ENCODE results near the gene NCF2. TPM values are rescaled to one million over a fixed set of nuclear protein-coding genes. Genes with fewer than 3 reads are reported as not detected.
A peak's percentile ranks its signal among the peaks of the same experiment; 100 is the strongest.
"Not testable (repeated sequence)": the region's sequence is repeated elsewhere in the genome, so short reads cannot be mapped to it uniquely, and the experiment has no call there.

NCF2 gene, protein sequence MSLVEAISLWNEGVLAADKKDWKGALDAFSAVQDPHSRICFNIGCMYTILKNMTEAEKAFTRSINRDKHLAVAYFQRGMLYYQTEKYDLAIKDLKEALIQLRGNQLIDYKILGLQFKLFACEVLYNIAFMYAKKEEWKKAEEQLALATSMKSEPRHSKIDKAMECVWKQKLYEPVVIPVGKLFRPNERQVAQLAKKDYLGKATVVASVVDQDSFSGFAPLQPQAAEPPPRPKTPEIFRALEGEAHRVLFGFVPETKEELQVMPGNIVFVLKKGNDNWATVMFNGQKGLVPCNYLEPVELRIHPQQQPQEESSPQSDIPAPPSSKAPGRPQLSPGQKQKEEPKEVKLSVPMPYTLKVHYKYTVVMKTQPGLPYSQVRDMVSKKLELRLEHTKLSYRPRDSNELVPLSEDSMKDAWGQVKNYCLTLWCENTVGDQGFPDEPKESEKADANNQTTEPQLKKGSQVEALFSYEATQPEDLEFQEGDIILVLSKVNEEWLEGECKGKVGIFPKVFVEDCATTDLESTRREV
- total RNA-seq, result 1 to 10 TPM; 4.0 to 5.4 TPM

DNA sequence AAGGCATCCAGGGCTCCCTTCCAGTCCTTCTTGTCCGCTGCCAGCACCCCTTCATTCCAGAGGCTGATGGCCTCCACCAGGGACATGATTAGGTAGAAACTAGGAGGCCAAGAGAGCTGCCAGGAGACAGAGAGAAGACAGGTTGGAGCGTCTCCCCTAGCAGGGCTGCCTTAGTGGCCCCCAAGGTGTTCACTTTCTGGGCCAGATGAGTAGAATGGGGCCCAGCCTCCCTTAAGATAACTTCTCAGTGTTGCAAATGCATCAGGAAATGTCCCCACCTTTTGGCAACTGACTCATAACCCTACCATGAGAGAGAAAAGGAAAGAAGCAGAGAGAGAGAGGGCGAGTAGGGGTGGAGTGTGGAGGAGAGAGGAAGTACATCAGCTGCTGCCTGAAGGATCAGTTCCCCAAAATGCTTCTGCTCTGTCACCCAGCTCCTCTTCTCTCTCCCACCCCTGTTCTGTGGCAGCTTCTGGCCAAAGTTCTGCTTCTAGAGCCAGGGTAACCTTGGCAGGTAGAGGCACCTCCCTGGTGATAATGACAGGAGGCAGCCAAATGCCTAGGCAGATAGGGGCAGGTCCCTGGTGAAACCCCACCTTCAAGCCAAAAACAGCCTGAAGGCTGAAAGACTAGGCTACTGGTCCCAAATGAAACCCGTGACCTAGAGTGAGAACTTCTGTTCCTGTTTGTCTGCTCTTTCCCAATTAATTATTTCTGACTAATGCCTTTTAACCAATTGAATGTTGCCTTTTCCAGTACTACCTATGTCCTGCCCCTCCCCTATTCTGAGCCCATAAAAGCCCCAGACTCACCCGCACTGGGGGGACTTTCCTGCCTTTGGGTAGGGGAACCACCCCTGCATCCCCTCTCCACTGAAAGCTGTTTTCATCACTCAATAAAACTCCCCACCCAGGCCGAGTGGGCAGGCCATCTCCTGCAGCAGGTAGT is at the start of gene NCF2:
NCF2 (minus strand) TSS at position 216 of the 948 bp plus-strand sequence; CDS start at position 86, 130 bp downstream.
- Mint-ChIP-seq H3K4me1 (peaks cover 17% of the 10 kb centered on the region), H3K4me3 (peak within 1 kb of the TSS; percentile 44), H3K27ac (peak within 1 kb of the TSS; percentile 70), H3K36me3 (no peaks in the 10 kb centered on the region), H3K27me3 (no peaks in the 10 kb centered on the region), H3K9me3 (no peaks in the 10 kb centered on the region)
- peak; percentile 53 for DNase-seq

GRCh38 chr1:183638649-183639387 is 48.6 kb upstream of the NCF2 start:
- H3K27me3 Mint-ChIP-seq, result peaks cover 4% of the 10 kb centered on the region
- peaks cover 14% of the 10 kb centered on the region for H3K4me1 Mint-ChIP-seq
- H3K36me3 Mint-ChIP-seq, result peaks cover 4% of the 10 kb centered on the region
- no peak overlapping the region for H3K4me3 Mint-ChIP-seq
- H3K9me3 Mint-ChIP-seq, result no peaks in the 10 kb centered on the region
- DNase-seq, result no peak
- H3K27ac Mint-ChIP-seq, result no peak overlapping the region

GRCh38 chr1:183636783-183637182 is 46.5 kb upstream of the NCF2 start:
- Mint-ChIP-seq H3K4me3 (peak overlapping the region; percentile 99), H3K4me1 (peaks cover 25% of the 10 kb centered on the region), H3K9me3 (no peaks in the 10 kb centered on the region), H3K27ac (no peak overlapping the region), H3K27me3 (peaks cover 4% of the 10 kb centered on the region), H3K36me3 (peaks cover 7% of the 10 kb centered on the region)
- no peak for DNase-seq

DNA sequence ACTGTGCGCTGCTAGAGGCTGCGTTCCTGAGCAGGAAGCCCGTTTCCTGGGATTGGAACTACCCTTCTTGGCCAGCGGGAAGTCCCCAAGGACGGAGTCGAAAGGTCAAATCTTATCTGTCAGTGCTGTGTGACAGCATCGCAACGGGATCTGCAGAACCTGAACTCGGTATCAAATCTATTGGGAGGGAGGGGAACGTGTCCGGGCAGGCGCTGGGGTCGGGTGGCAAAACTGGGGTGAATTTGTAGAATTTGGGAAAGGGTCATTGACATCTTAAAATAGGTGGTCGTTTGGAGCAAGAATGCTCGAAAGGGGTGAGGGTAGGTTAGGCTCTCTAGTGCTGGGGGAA is 46.0 kb upstream of the NCF2 start:
- Mint-ChIP-seq H3K27ac (peak overlapping the region; percentile 99), H3K9me3 (no peaks in the 10 kb centered on the region), H3K4me3 (peak overlapping the region; percentile 99), H3K27me3 (peaks cover 4% of the 10 kb centered on the region), H3K36me3 (peaks cover 9% of the 10 kb centered on the region), H3K4me1 (peaks cover 28% of the 10 kb centered on the region)
- no peak for DNase-seq

GRCh38 chr1:183635606-183636333 is 45.5 kb upstream of the NCF2 start, which contains the start of gene ARPC5:
TSS of gene ARPC5 (minus strand) at chr1:183635783. CDS start at chr1:183635659, 124 bp downstream.
- H3K27ac Mint-ChIP-seq, result peak within 1 kb of the TSS; percentile 99
- H3K36me3 Mint-ChIP-seq, result peaks cover 11% of the 10 kb centered on the region
- no peaks in the 10 kb centered on the region for H3K9me3 Mint-ChIP-seq
- H3K27me3 Mint-ChIP-seq, result peaks cover 4% of the 10 kb centered on the region
- peak within 1 kb of the TSS; percentile 99 for H3K4me3 Mint-ChIP-seq
- peak; percentile 98 for DNase-seq
- peaks cover 30% of the 10 kb centered on the region for H3K4me1 Mint-ChIP-seq

DNA sequence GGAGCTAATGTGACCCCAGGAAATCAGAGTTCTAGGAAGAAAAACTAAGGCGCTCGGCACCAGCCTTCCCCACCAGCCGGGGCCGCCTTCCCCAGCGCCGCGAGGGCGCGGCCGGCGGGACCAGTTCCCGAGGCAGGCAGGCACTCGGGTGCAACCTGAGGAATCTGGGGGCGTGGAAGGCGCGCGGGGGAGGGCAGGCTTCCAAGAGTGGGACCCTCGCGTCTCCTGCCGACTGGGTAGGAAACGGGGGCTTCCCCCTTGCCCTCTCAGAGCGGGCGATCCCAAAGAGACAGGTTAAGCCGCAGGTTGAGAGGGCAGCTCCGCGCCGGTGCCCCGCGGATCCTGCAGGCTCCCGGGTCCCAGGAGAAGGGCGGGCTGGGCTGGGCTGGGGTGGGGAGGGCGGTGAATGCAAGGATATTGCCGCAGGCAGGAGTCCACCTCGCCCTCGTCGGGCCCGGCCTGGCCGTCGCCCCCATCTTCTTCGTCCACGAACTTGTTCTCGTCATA is 44.9 kb upstream of the NCF2 start:
- H3K4me1 Mint-ChIP-seq, result peaks cover 36% of the 10 kb centered on the region
- peak overlapping the region; percentile 99 for H3K27ac Mint-ChIP-seq
- peak; percentile 26 for DNase-seq
- no peaks in the 10 kb centered on the region for H3K9me3 Mint-ChIP-seq
- H3K36me3 Mint-ChIP-seq, result peaks cover 16% of the 10 kb centered on the region
- H3K27me3 Mint-ChIP-seq, result peaks cover 4% of the 10 kb centered on the region
- H3K4me3 Mint-ChIP-seq, result peak overlapping the region; percentile 99

DNA sequence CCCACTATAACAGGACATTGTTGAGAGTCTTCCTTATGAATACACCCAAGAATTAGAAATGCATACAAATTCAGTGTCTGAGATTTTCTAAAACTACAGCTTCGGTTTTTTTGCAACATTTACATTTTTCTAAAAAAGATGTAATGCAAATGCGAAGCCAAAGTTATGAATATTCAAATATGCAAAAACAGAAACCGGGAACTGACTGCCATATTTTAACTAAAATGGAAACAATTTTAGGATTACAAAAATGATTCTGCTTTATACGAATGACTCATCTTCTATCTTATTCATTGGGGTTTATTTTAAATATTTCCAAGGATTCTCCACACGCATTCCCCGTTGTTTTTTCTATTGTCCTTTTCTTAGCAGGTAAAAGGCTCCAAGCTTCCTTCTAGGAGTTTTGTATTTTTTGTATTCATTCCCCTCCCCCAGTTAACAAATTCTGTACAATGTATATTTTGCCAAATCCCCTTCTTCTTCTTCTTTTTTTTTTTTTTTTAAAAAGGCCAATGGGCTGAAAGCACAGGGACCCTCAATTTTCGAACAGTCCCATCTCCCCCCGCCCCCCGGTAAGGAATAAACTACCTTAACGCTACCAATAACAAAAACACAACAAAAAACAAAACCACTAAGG is 44.3 kb upstream of the NCF2 start:
- Mint-ChIP-seq H3K27me3 (peaks cover 4% of the 10 kb centered on the region), H3K36me3 (peaks cover 18% of the 10 kb centered on the region), H3K4me1 (peaks cover 39% of the 10 kb centered on the region), H3K27ac (peak overlapping the region; percentile 92), H3K9me3 (no peaks in the 10 kb centered on the region), H3K4me3 (peak overlapping the region; percentile 99)
- no peak for DNase-seq

- DNase-seq, result peak; percentile 9
Measured at GRCh38 chr1:183633676-183634343, 43.6 kb upstream of the NCF2 start.

DNA sequence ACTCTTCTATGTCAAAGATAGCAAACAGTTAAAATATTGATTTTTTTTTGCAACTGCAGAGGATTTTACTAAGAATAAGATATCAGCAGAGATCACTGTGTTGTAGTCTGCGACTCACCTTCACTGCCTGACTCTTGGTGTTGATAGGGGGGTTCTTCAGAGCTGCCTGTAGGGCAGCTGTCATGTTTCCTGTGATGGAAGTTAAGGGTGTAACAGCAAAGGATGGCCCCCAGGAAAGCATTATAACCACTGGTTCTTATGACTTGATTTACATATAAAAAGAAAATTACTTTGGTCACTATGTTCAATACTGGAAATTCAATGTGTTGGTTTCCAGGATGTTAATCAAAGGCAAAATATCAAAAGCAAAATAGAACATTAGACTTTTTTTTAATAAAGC is 42.7 kb upstream of the NCF2 start:
- H3K36me3 Mint-ChIP-seq, result peaks cover 29% of the 10 kb centered on the region
- peaks cover 4% of the 10 kb centered on the region for H3K27me3 Mint-ChIP-seq
- peak overlapping the region; percentile 92 for H3K27ac Mint-ChIP-seq
- peaks cover 52% of the 10 kb centered on the region for H3K4me1 Mint-ChIP-seq
- no peak for DNase-seq
- peak overlapping the region; percentile 99 for H3K4me3 Mint-ChIP-seq
- no peaks in the 10 kb centered on the region for H3K9me3 Mint-ChIP-seq

More at GRCh38 chr1:183633676-183634343, 43.6 kb upstream of the NCF2 start:
- Mint-ChIP-seq H3K4me3 (peak overlapping the region; percentile 99), H3K27ac (peak overlapping the region; percentile 92), H3K27me3 (peaks cover 4% of the 10 kb centered on the region), H3K4me1 (peaks cover 44% of the 10 kb centered on the region), H3K36me3 (peaks cover 22% of the 10 kb centered on the region), H3K9me3 (no peaks in the 10 kb centered on the region)

DNA sequence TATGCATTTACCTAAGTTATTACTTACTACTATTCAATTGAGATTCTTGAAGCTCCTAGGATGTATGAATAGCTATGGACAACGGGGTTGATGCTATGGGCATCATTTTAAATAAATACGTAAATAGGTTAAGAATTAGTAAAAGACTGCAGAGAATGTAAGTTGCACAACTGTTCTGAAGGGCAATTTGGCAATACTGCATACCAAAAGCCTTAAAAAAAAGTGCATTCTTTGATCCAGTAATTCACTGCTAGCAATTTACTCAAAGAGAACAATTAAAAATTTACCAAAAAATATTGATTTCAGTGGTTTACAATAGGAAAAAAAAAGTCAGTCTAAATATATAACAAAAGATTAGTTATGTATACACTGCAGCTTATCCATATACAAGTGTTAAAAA is 41.9 kb upstream of the NCF2 start:
- H3K4me1 Mint-ChIP-seq, result peaks cover 53% of the 10 kb centered on the region
- peaks cover 4% of the 10 kb centered on the region for H3K27me3 Mint-ChIP-seq
- H3K4me3 Mint-ChIP-seq, result no peak overlapping the region
- no peak overlapping the region for H3K27ac Mint-ChIP-seq
- no peak for DNase-seq
- peaks cover 29% of the 10 kb centered on the region for H3K36me3 Mint-ChIP-seq
- H3K9me3 Mint-ChIP-seq, result no peaks in the 10 kb centered on the region

- Mint-ChIP-seq H3K4me3 (peak overlapping the region; percentile 9), H3K9me3 (no peaks in the 10 kb centered on the region), H3K27me3 (no peaks in the 10 kb centered on the region), H3K36me3 (peaks cover 29% of the 10 kb centered on the region), H3K4me1 (peaks cover 47% of the 10 kb centered on the region), H3K27ac (peak overlapping the region; percentile 47)
- no peak for DNase-seq
Measured at GRCh38 chr1:183630748-183631147, 40.5 kb upstream of the NCF2 start.

- Mint-ChIP-seq H3K9me3 (no peaks in the 10 kb centered on the region), H3K27me3 (no peaks in the 10 kb centered on the region), H3K36me3 (peaks cover 36% of the 10 kb centered on the region), H3K4me3 (peak overlapping the region; percentile 0), H3K27ac (peak overlapping the region; percentile 69), H3K4me1 (peaks cover 48% of the 10 kb centered on the region)
- no peak for DNase-seq
Measured at GRCh38 chr1:183628537-183628936, 38.3 kb upstream of the NCF2 start.

DNA sequence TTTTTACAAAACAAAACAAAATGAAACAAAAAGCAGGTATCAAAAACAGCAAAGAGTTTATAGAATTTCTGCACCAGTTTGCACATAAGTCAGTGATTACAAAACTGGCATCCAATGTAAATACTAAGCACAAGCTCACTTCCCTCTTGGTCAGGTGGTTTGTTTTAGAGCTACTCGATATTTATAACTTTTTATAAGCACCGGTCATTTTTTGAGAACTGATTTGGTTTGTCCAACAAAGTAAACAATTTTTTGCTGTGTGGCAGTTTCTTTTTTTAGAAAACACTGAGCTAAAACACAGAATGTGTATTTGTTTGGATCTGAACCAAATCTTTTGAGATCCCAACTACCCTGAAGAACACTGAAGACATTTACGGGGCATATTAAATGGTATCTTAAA is 36.0 kb upstream of the NCF2 start:
- H3K27me3 Mint-ChIP-seq, H3K4me3 Mint-ChIP-seq, DNase-seq, H3K9me3 Mint-ChIP-seq: not testable (repeated sequence)
- Mint-ChIP-seq H3K27ac (peak overlapping the region; percentile 29), H3K36me3 (peaks cover 35% of the 10 kb centered on the region), H3K4me1 (peaks cover 44% of the 10 kb centered on the region)
